Astrocyte (in vitro differentiated cells and primary cell): ENCODE data around the gene CYP4A11.

Source experiments
- EZH2 ChIP-seq: IDR thresholded peaks from 2 replicates; pipeline ENCODE4 v1.6.1; 2012; ENCODE audit warnings: mild to moderate bottlenecking, low read length, inconsistent platforms; ENCODE audit not compliant: insufficient read depth
- TF ChIP-seq, protein P1 (sequence below): IDR thresholded peaks from 2 replicates; pipeline ENCODE4 v1.5.1; 2011; ENCODE audit warnings: low read depth, mild to moderate bottlenecking, inconsistent platforms, low read length, moderate library complexity; ENCODE audit not compliant: insufficient read depth

DNA sequence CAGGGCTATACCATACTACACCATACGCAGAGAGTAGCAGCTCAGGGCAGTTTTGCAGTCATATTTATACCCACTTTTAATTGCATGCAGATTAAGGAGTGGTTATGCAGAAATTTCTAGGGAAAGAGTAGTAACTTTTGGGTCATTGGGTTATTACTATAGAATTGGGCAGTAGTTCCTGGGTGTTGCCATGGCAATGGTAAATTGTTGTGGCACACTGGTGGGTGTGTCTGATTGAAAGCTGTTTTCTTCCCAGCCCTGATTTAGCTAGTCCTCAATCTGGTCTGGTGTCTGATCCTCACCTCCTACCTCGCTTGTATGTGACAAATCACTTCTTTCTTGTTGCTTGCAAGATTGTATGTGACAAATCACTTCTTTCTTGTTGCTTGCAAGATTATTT, 30.5 kb downstream of the CYP4A11 start:
- TF ChIP-seq, protein P1, sequence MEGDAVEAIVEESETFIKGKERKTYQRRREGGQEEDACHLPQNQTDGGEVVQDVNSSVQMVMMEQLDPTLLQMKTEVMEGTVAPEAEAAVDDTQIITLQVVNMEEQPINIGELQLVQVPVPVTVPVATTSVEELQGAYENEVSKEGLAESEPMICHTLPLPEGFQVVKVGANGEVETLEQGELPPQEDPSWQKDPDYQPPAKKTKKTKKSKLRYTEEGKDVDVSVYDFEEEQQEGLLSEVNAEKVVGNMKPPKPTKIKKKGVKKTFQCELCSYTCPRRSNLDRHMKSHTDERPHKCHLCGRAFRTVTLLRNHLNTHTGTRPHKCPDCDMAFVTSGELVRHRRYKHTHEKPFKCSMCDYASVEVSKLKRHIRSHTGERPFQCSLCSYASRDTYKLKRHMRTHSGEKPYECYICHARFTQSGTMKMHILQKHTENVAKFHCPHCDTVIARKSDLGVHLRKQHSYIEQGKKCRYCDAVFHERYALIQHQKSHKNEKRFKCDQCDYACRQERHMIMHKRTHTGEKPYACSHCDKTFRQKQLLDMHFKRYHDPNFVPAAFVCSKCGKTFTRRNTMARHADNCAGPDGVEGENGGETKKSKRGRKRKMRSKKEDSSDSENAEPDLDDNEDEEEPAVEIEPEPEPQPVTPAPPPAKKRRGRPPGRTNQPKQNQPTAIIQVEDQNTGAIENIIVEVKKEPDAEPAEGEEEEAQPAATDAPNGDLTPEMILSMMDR, result no peak
- TF ChIP-seq EZH2, result no peak
